Right lobe of liver (tissue), 4 donors: ENCODE data around the gene MT1HL1.

Experiments
- POLR2A ChIP-seq: fragments of 450-650 bp; IDR thresholded peaks from one replicate; pipeline ENCODE4 v1.6.1; 2017; ENCODE audit warnings: antibody characterized with exemption, mild to moderate bottlenecking
- TF ChIP-seq, protein P1 (sequence below), 4 donors: fragments of 200-600 bp in 3 of 4; fragments of 450-650 bp in 1 of 4; IDR thresholded peaks; one replicate each; pipeline versions ENCODE4 v1.5.1 to v1.8.0; 2016 to 2022; ENCODE audit warnings: antibody characterized with exemption in 4 of 4, mild to moderate bottlenecking in 2 of 4
- donor health status: DM: no; HTN: no; CAD: no.
- donor health status: DM: no; HTN: no; CAD: no.
- donor health status: DM: no; HTN: yes; CAD: no.

DNA sequence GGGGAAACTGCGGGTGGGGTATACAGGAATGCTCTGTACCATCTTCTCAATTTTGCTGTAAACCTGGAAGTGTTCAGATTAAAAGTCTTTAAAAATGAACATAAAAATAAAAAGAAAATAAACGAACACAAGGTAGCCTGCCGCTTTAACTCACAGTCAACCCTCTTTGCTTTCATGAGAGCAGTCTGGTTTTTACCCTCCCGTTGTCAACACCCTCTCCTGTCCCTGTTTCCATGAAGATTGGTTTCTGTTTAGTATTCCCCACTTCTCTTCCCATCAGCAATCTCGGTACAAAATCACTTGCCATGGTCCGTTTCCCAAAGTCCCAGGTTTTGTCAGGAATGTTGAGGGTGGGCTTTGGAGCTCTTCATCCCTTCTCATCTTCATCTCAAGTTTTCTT is 28.8 kb downstream of the MT1HL1 start:
- TF ChIP-seq, protein P1, sequence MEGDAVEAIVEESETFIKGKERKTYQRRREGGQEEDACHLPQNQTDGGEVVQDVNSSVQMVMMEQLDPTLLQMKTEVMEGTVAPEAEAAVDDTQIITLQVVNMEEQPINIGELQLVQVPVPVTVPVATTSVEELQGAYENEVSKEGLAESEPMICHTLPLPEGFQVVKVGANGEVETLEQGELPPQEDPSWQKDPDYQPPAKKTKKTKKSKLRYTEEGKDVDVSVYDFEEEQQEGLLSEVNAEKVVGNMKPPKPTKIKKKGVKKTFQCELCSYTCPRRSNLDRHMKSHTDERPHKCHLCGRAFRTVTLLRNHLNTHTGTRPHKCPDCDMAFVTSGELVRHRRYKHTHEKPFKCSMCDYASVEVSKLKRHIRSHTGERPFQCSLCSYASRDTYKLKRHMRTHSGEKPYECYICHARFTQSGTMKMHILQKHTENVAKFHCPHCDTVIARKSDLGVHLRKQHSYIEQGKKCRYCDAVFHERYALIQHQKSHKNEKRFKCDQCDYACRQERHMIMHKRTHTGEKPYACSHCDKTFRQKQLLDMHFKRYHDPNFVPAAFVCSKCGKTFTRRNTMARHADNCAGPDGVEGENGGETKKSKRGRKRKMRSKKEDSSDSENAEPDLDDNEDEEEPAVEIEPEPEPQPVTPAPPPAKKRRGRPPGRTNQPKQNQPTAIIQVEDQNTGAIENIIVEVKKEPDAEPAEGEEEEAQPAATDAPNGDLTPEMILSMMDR (IDR thresholded peaks at IDR 0.05), result no peak
- TF ChIP-seq POLR2A, result no peak
